Kidney (tissue), 14 donors: Measurements from ENCODE around the gene RNF213. TPM values are rescaled to one million over a fixed set of nuclear protein-coding genes. Genes with fewer than 3 reads are reported as not detected.

Source experiments
- DNase-seq, 5 donors: peaks; one replicate each; pipeline ENCODE4 v3.0.0-alpha.2; 2013 to 2020
- FAIRE-seq: peaks from 2 replicates; lab custom pipeline; 2012; peaks lifted over from hg19 to GRCh38; lab: Jason Lieb, UNC
- H3K27ac ChIP-seq, 2 donors: one replicate each; pipeline ENCODE4 v1.7.0; 2013; ENCODE audit warnings: low read depth in 2 of 2, low read length in 2 of 2, inconsistent platforms in 1 of 2
- H3K27me3 ChIP-seq: one replicate; pipeline ENCODE4 v1.7.1; 2013; ENCODE audit warnings: low read length, inconsistent platforms; ENCODE audit not compliant: control insufficient read depth, insufficient read depth
- H3K36me3 ChIP-seq, 3 donors: one replicate each; pipeline versions ENCODE4 v1.7.0 to v1.7.1; 2013; ENCODE audit warnings: low read length in 3 of 3, control low read depth in 1 of 3, inconsistent platforms in 1 of 3; ENCODE audit not compliant: insufficient read depth in 3 of 3, control insufficient read depth in 2 of 3
- H3K4me1 ChIP-seq, 3 donors: one replicate each; pipeline versions ENCODE4 v1.7.0 to v1.7.1; 2013; ENCODE audit warnings: low read length in 3 of 3, inconsistent platforms in 1 of 3, low read depth in 1 of 3; ENCODE audit not compliant: control insufficient read depth in 2 of 3, insufficient read depth in 2 of 3
- H3K4me3 ChIP-seq, 3 donors: one replicate each; pipeline versions ENCODE4 v1.7.0 to v1.8.1; 2013; ENCODE audit warnings: low read length in 3 of 3, control low read depth in 1 of 3, inconsistent platforms in 1 of 3
- H3K9ac ChIP-seq, 3 donors: one replicate each; pipeline versions ENCODE4 v1.7.0 to v1.7.1; 2013; ENCODE audit warnings: low read length in 3 of 3, control low read depth in 1 of 3, inconsistent platforms in 1 of 3
- H3K9me3 ChIP-seq, 3 donors: one replicate each; pipeline versions ENCODE4 v1.7.0 to v1.7.1; 2013; ENCODE audit warnings: low read length in 3 of 3, control low read depth in 1 of 3, inconsistent platforms in 1 of 3; ENCODE audit not compliant: control insufficient read depth in 2 of 3, insufficient read depth in 1 of 3
- CTCF ChIP-seq: IDR thresholded peaks from 3 replicates; pipeline ENCODE4 v1.5.1; 2012; ENCODE audit warnings: mild to moderate bottlenecking, moderate library complexity, borderline replicate concordance; ENCODE audit not compliant: insufficient read depth; ENCODE audit errors: extremely low read depth
- intact Hi-C: fragments of 100-400 bp; cut with DNase I; formaldehyde crosslinking; loops from one replicate; pipeline ENCODE4 v1.11.1; 2022
- polyA plus RNA-seq: library from polyadenylated mRNA; stranded (reverse); fragments of 350-450 nt; fragmentation: Illumina TruSeq; extraction: RNeasy Lipid Tissue Mini Kit (QIAGEN cat#74804); gene quantifications from one replicate; pipeline ENCODE4 v1.2.3, GENCODE V29; 2014; ENCODE audit warnings: low read depth, low replicate concordance; ENCODE audit not compliant: insufficient read depth
- total RNA-seq: library from RNA; stranded (reverse); fragmentation: NEBNext Ultra II Directional; extraction: Animal tissue kit (Norgen Biotek cat#: 25700); gene quantifications from one replicate; pipeline ENCODE4 v1.2.1, GENCODE V29; 2021
- donor health status: control.
- donor health status: control.
- donor health status: control.
- donor health status: control.
- donor health status: control.
- donor health status: DM: yes; HTN: yes; CAD: no.
- donor health status: Normal renal cell carcinoma (clear cell type).

Gene RNF213
- total and polyA plus RNA-seq, 2 donors from 2014 or later, result 43.4 to 276 TPM

GRCh38 chr17:80339118-80339517, 78.5 kb downstream of the RNF213 start:
- FAIRE-seq (no peak), DNase-seq (no peak)
- intact Hi-C loops, result no loop called here
- Histone ChIP-seq H3K9ac (no peak overlapping the region), H3K4me1 (no peaks in the 10 kb centered on the region), H3K4me3 (no peak overlapping the region), H3K36me3 (peaks cover 7 to 60% (median 39%) of the 10 kb centered on the region in 3 donors), H3K27me3 (no peaks in the 10 kb centered on the region), H3K9me3 (no peaks in the 10 kb centered on the region), H3K27ac (no peak overlapping the region)
- no peak for TF ChIP-seq CTCF

- H3K4me1 ChIP-seq, result no peaks in the 10 kb centered on the region
- H3K27ac ChIP-seq, result no peak overlapping the region
- no peak for TF ChIP-seq CTCF
- H3K4me3 ChIP-seq, result no peak overlapping the region
- FAIRE-seq, result no peak
- intact Hi-C loops, result no loop called here
- H3K9me3 ChIP-seq, result no peaks in the 10 kb centered on the region
- no peaks in the 10 kb centered on the region for H3K27me3 ChIP-seq
- no peak for DNase-seq
- H3K9ac ChIP-seq, result no peak overlapping the region
- peaks cover 7 to 67% (median 44%) of the 10 kb centered on the region in 3 donors for H3K36me3 ChIP-seq
These were observed 79.2 kb downstream of the RNF213 start for GRCh38 chr17:80339731-80340456.

DNA sequence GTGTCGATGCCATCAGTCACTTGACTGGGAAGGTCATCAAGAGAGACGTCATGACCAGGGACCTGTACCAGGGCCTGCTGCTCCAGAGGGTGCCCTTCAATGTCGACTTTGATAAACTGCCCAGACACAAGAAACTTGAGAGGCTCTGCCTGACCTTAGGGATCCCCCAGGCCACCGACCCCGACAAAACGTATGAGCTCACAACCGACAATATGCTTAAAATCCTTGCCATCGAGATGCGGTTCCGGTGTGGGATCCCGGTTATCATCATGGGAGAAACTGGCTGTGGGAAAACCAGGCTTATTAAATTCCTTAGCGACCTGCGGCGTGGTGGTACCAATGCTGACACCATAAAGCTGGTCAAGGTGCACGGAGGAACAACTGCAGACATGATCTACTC, 84.7 kb downstream of the RNF213 start:
- Histone ChIP-seq H3K9ac (no peak overlapping the region), H3K4me1 (no peaks in the 10 kb centered on the region), H3K36me3 (peaks cover 16 to 74% (median 63%) of the 10 kb centered on the region in 3 donors), H3K27ac (no peak overlapping the region), H3K9me3 (no peaks in the 10 kb centered on the region), H3K4me3 (no peak overlapping the region), H3K27me3 (no peaks in the 10 kb centered on the region)
- no peak for TF ChIP-seq CTCF
- no peak for DNase-seq
- FAIRE-seq, result no peak
- intact Hi-C loops, result no loop called here
